Midbrain (tissue), 1 donor: ENCODE data around the gene CHMP6.

ENCODE experiments used
- DNase-seq: peaks from one replicate; lab custom pipeline; 2025; lab: John Stamatoyannopoulos, UW

Gene CHMP6

DNA sequence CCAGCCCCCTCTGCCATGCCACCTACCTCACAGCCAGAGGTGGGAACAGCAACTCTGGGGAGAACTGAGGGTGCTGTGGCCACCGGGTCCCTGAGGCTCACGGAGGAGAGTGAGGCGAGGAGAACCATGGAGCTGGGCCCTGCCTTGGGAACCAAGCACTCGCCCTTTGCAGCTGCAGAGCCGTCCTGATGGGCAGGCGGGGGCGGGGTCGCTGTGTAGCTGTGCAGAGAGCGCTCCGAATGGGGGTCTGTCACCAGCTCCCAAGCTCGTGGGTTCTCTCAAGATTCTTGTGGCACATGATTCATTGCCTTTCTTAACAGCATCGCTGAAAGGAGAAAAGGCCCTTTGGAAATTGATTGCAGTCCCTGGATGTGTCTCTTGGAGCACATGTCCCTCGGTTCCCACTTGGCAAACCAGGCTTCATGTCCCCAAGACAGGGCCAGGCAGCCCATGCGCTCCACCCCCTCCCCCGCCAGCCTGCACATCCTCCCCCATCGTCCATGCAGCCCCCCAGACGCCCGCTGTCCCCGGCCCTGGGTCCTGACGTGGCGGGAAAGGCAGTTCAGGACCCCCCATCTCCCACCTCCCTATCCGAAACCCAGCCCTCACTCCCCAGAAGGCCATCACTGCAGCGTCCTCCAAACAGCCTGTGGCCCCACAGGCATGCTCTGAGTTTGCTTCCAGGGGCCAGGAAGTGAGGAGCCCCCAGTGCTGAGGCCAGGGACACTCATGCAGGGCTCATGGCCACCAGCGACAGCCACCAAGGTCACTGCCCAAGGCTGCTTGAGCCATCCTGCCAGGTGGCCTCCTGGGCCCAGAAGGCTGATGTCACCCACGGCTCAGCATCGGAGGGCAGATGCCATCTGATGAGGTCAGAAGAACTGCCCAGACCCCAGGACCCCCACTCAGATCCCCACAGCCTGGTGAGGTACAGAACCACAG, 20.6 kb upstream of the CHMP6 start:
- DNase-seq, result no peak

DNA sequence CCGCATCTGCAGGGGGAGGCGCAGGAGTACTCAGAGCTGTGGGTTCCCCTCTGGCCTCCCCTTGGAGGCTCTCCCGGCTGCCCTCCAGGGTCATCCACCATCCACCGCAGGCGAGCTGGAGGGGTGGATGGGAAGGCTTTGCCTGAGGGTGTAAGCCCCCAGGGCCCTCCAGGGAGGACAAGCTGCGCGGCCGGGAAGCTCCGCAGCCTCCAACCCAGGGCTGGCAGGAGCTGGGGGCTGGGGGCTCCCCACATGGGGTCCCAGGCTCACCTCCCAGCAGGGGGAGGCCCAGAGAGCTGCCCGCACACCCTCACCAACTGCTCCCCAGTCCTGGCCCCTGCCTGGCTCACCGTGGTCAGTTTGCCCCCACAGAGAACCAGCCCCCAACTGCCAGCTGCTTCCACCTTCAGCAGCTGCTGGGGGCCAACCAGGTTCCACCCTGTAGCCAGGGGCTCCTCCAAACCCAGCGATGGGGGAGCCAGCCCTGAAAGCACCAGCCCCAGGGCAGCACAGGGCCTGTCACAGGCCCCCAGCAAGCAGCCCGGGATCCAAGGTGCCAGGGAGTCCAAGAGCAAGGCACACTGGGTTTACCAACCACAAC, 19.8 kb upstream of the CHMP6 start:
- no peak for DNase-seq

DNA sequence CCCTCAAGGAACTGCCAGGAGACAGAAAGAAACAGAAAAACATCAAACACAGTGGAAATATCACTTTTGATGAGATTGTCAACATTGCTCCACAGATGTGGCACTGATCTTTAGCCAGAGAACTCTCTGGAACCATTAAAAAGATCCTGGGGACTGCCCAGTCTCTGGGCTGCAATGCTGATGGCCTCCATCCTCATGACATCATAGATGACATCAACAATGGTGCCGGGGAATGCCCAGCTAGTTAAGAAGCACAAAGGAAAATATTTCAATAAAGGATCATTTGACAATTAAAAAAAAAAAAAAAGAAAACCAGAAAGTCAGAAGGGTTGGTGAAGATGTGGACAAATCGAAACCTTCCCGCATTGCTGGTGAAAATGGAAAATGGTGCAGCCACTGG, 14.9 kb upstream of the CHMP6 start:
- DNase-seq, result no peak

DNA sequence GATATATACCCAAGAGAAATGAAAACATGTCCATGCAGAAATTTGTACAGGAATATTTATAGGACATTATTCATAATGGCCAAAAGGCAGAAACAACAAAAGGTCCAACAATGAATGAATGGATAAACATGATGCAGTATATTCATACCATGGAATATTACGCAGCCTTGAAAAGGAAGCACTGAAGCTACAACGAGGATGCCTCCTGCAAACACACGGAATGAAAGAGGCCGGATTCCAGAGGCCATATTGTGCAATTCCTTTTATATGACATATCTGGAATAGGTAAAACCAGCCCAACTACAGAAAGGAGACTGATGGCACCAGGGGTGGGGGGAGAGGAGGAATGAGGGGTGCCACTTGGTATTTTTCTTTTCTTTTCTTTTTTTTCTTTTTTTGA, 14.5 kb upstream of the CHMP6 start:
- no peak for DNase-seq

- DNase-seq, result no peak
These were observed 12.8 kb upstream of the CHMP6 start for GRCh38 chr17:80978499-80979497.

GRCh38 chr17:80979547-80980378, 11.9 kb upstream of the CHMP6 start:
- DNase-seq, result no peak

DNA sequence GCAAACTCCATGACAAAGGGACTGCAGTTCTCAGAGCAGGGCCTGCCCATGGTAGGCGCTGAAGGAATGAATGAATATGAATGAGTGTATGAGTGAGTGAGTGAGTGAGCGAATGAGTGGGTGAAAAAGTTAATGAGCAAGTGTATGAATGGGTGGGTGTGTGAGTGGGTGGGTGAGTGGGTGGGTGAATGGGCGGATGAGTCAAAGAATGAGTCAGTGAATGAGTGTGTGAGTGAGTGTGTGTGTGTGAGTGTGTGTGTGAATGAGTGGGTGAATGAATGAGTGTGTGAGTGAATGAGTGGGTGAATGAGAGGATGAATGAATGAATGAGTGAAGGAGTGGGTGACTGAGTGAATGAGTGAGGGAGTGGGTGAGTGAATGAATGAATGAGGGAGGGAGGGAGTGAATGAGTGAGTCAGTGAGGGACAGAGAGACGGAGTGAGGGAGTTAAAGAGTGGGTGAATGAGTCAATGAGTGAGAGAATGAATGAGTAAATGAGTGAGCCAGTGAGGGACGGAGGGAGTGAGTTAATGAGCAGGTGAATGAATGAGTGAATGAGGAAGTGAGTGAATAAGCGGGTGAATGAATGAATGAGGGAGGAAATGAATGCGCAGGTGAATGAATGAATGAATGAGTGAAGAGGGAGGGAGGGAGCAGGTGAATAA, 11.1 kb upstream of the CHMP6 start:
- DNase-seq, result no peak

- DNase-seq, result no peak
These were observed 10.4 kb upstream of the CHMP6 start for GRCh38 chr17:80981062-80981902.

GRCh38 chr17:80981929-80982425, 9.7 kb upstream of the CHMP6 start:
- DNase-seq, result no peak

GRCh38 chr17:80982426-80982974, 9.1 kb upstream of the CHMP6 start:
- DNase-seq, result no peak

DNA sequence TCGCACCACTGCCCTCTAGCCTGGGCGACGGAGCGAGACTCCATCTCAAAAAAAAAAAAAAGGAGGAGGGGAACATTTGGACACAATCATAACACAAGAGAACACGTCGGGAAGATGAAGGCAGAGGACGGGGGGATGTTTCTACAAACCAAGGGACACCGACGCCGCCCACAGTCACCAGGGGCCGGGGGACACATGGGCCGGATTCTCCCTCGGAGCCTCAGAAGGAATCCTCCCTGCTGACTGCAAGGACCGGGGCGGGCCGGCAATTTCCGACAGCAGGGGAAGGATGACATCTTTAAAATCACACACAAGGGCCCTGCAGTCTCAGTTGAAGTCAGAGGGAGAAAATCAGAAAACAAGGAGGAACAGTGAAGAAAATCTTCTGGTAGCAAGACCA, 8.1 kb upstream of the CHMP6 start:
- DNase-seq, result no peak

DNA sequence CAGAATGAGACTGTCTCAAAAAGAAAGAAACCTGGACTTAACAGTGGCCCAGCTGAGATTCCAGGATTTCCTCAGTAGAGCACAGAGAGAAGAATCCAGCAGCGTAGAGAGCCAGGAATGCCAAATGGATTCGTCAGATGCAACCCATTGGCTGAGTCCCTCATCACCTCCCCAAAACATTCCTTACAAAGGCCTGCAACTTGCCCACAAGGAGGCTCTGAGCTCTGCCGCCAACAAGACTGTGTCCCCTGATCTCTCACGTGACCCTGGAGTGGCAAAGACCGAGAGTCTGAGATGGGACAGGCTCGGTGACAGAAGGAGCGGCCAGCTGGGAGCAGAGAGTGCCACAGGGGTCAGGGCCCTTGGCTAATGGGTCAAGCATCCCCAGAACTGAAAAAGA, 6.9 kb upstream of the CHMP6 start:
- DNase-seq, result no peak

GRCh38 chr17:80986046-80986445, 5.6 kb upstream of the CHMP6 start:
- no peak for DNase-seq

DNA sequence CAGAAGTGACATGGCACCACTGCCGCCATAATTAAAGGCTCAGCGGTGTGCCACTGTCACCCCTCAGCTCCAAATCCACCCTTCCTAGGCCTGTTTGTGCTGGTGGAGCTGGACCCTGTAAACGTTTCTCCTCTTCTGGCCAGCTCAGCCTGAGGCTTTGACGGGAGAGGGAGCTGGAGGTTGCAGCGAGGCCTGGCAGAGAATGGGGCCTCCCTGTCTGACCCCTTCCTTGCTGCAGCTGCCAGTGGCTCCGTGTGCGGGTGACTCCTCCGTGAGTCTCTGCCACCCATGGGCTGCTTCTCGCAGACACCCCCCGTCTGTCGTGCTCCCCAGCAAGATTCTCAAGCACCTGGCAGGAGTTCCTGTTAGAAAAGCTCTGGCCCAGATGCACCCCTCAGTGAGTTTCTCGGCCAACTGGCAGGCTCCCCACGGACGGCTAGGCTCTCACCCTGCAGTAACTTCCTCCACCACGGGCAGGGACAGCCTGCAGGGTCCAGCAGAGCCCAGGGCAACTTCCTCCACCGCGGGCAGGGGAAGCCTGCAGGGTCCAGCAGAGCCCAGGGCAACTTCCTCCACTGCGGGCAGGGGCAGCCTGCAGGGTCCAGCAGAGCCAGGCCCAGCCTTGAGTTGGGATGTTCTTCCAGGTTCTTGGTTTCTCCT, 4.7 kb upstream of the CHMP6 start:
- no peak for DNase-seq

DNA sequence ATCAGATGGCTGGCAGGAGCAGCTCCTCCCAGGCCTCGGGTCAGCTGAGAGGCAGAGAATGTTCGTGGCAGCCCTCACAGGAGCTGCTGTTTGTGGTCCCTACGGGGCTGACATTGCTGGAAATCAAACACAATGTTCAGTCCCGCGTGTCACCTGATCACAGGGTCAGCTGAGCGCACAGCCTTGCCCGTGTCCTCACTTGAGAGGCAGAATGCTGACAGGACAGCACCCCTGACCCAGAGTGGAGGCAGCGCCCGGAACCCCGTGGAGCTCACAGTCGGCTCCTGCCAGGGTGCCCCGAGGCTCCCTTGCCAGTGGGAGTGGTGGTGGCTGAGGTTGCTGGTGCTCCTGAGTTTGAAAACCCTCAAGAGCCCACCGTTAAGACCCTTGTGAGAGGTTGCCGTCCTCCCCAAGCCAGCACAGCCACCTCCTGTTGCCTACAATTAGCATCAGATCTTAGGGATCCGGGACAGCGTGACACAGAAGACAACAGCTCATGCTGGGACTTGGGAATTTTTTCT, 3.6 kb upstream of the CHMP6 start:
- DNase-seq, result no peak

DNA sequence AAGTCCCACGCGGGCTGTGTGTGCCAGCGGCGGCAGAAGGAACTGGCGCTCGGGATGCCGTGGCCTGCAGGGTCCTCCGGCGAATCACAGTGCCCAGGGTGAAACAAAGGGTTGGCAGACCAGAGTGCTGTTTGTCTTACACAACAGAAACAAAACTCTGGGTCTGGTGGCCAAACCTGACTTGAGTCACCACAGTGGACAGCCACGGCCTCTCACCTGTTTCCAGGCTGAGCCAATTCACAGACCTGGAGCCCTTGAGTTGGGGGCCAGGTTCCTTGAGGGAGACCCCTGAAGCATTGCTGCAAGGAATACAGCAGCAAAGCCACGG, 2.1 kb upstream of the CHMP6 start:
- DNase-seq, result no peak

DNA sequence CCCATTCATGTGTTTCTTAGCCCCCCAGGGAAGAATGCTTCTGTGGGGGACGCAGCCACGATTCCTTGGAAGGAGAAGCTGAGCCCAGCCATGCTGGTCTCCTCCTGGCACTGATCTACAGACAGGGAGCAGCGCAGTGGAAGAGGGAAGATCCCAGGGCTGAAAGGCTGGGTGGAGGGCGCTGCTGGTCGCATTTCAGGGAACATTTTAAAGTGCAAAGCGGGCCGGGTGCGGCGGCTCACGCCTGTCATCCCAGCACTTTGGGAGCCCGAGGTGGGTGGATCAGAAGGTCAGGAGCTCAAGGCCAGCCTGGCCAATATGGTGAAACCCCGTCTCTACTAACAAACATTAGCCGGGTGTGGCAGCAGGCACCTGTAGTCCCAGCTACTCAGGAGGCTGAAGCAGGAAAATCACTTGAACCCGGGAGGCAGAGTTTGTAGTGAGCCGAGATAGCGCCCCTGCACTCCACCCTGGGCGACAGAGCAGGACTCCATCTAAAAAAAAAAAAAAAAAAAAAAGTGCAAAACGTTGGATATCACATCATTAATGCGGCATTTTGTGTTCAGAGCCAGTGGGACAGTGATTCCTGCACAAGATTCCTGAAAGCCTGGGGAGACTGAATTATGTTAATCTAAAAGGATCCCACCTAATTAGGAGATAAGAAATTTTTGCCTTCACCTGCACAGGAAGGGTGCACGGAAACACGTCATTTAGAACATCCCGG, 558 bp upstream of the CHMP6 start:
- DNase-seq, result no peak
